NCI-H510A (cell line): Measurements from ENCODE around the gene MEMO1.

Experiments
- DNase-seq: peaks from one replicate; lab custom pipeline; 2025; lab: John Stamatoyannopoulos, UW

MEMO1 gene

DNA sequence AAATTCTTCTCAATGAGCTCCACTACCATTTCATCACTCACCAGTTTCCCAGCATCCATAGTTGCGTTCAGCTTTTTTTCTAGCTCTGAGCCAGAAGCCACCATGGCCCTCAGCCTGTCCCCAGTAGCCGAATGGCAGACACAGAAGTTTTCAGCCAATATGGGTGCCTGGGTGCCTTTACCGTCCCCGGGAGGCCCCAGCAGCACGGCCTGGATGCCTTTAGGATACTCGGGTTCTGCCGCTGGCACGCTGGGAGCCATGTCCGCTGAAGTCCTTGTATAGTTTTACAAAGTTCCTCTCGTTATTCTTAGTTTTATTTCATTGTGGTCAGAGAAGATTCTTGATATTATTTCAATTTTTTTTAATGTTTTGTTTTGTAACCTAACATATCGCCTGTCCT, 187.2 kb downstream of the MEMO1 start:
- DNase-seq, result no peak

GRCh38 chr2:31822587-31822986, 188.2 kb downstream of the MEMO1 start:
- DNase-seq, result no peak
